Right lobe of liver (tissue), 6 donors: ENCODE results near the gene REM2. TPM values are rescaled to one million over a fixed set of nuclear protein-coding genes. Genes with fewer than 3 reads are reported as not detected.
"Not testable (repeated sequence)": the region's sequence is repeated elsewhere in the genome, so short reads cannot be mapped to it uniquely, and the experiment has no call there.

Experiments
- ATAC-seq, 4 donors: fragments of 200-7000 bp; cut with Tn5 transposase; one replicate each; pipeline ENCODE4 v1.9.1; 2020; ENCODE audit warnings: mild to moderate bottlenecking in 4 of 4, moderate library complexity in 4 of 4
- DNase-seq, 3 donors: peaks; one replicate each; pipeline ENCODE4 v3.0.0-alpha.2; 2020
- H3K27ac ChIP-seq, 3 donors: fragments of 200-600 bp; one replicate each; pipeline ENCODE4 v1.8.0; 2022
- H3K27me3 ChIP-seq, 2 donors: fragments of 200-600 bp; one replicate each; pipeline ENCODE4 v1.8.0; 2022
- H3K36me3 ChIP-seq, 4 donors: fragments of 200-600 bp; sonication (generic) in 1 of 4; one replicate each; pipeline versions ENCODE4 v1.5.1 to v1.8.0; 2017 to 2022; ENCODE audit warnings: control low read depth in 1 of 4
- H3K4me1 ChIP-seq, 4 donors: fragments of 200-600 bp; sonication (generic) in 1 of 4; one replicate each; pipeline versions ENCODE4 v1.5.1 to v1.8.0; 2017 to 2022; ENCODE audit warnings: control low read depth in 1 of 4
- H3K4me3 ChIP-seq, 3 donors: fragments of 200-600 bp; one replicate each; pipeline ENCODE4 v1.8.0; 2022
- H3K9me3 ChIP-seq, 4 donors: fragments of 200-600 bp; sonication (generic) in 1 of 4; one replicate each; pipeline versions ENCODE4 v1.5.1 to v1.8.0; 2017 to 2022; ENCODE audit warnings: control low read depth in 1 of 4
- POLR2A ChIP-seq: fragments of 450-650 bp; IDR thresholded peaks from one replicate; pipeline ENCODE4 v1.6.1; 2017; ENCODE audit warnings: antibody characterized with exemption, mild to moderate bottlenecking
- WGBS: methylation state at CpG from one replicate; pipeline ENCODE4 v1.1.6; 2018; ENCODE audit warnings: low coverage, low lambda C conversion rate; ENCODE audit not compliant: insufficient coverage; ENCODE audit errors: missing lambda C conversion rate; 5-methylcytosine and 5-hydroxymethylcytosine counted together
- intact Hi-C, 2 donors: fragments of 100-400 bp; cut with DNase I; formaldehyde crosslinking; loops; one replicate each; pipeline versions ENCODE4 v1.11.2 to v1.14.1; 2022
- total RNA-seq, 6 experiments: library from RNA; depleted of rRNA in 2 of 6; stranded (reverse); fragments of >200 nt in 2 of 6; fragmentation: NEBNext Ultra II Directional in 3 of 6; extraction: Animal tissue kit (Norgen Biotek cat#: 25700) in 3 of 6; gene quantifications; one replicate each; pipeline versions ENCODE4 v1.1.0 to v1.2.4, GENCODE V29; 2016 to 2023
- TF ChIP-seq, protein P1 (sequence below), 4 donors: fragments of 200-600 bp in 3 of 4; fragments of 450-650 bp in 1 of 4; IDR thresholded peaks; one replicate each; pipeline versions ENCODE4 v1.5.1 to v1.8.0; 2016 to 2022; ENCODE audit warnings: antibody characterized with exemption in 4 of 4, mild to moderate bottlenecking in 2 of 4
- donor health status: DM: no; HTN: yes; CAD: no.
- donor health status: DM: no; HTN: no; CAD: no.
- donor health status: DM: no; HTN: no; CAD: no.
- donor health status: DM: no; HTN: yes; CAD: no.
- donor health status: DM: no; HTN: yes; CAD: no.

REM2 gene
- total RNA-seq, 6 experiments from 2014 or later = 0.10 to 0.12 TPM; not detected in 4

DNA sequence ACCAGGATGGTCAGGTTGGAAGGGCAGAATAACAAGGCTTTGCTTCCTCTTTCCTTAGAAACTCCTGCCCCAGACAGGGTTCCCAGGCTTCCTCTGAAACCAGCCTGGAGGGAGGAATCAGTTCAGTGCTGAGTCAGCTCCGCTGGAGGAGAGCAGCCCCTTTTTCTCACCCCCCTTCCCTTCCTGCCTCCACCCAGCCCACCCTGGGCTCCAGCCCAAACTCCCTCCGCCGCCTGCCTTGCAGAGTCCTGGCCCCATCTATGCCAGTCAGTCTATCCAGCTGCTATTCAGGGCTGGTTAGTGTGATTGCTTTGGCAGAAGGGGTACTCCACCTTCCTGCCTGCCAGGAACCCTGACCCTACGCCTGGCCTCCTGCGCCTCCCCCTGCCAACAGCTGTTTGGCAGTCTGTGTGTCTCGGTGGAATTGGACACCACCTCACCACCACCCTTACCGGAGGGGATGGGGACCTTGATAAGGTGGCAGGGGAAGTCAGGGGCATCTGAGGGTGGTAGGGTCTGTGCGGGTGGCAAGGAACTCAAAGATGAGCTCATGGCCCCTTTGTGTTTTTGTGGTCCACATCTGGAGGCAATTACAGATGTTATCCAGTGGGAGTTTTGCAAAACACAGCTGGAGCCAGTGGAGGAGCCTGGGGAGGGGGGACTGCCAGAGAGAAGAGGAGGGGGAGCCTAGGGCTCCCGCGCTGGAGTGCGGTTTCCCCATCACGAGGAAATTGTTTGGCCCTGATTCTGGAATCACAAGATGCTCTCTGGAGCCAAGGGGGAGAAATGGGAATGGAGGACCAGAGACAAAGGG is 34.5 kb upstream of the REM2 start:
- no peaks in the 10 kb centered on the region for H3K9me3 ChIP-seq
- TF ChIP-seq, protein P1, sequence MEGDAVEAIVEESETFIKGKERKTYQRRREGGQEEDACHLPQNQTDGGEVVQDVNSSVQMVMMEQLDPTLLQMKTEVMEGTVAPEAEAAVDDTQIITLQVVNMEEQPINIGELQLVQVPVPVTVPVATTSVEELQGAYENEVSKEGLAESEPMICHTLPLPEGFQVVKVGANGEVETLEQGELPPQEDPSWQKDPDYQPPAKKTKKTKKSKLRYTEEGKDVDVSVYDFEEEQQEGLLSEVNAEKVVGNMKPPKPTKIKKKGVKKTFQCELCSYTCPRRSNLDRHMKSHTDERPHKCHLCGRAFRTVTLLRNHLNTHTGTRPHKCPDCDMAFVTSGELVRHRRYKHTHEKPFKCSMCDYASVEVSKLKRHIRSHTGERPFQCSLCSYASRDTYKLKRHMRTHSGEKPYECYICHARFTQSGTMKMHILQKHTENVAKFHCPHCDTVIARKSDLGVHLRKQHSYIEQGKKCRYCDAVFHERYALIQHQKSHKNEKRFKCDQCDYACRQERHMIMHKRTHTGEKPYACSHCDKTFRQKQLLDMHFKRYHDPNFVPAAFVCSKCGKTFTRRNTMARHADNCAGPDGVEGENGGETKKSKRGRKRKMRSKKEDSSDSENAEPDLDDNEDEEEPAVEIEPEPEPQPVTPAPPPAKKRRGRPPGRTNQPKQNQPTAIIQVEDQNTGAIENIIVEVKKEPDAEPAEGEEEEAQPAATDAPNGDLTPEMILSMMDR (IDR thresholded peaks at IDR 0.05) = no peak
- TF ChIP-seq POLR2A = no peak
- 51% methylated on average over 9 of the region's 12 CpGs for WGBS
- no peaks in the 10 kb centered on the region for H3K4me1 ChIP-seq
- peaks cover 0 to 8% (median 0%) of the 10 kb centered on the region in 4 donors for H3K36me3 ChIP-seq
- no peak overlapping the region for H3K4me3 ChIP-seq
- no peaks in the 10 kb centered on the region for H3K27me3 ChIP-seq
- ATAC-seq (peak; percentile 8 to 23 (median 12)), DNase-seq (peak in 1 of 3 donors; percentile 59)
- intact Hi-C loops = no loop called here
- H3K27ac ChIP-seq = peak overlapping the region in 1 of 3 donors; percentile 65

DNA sequence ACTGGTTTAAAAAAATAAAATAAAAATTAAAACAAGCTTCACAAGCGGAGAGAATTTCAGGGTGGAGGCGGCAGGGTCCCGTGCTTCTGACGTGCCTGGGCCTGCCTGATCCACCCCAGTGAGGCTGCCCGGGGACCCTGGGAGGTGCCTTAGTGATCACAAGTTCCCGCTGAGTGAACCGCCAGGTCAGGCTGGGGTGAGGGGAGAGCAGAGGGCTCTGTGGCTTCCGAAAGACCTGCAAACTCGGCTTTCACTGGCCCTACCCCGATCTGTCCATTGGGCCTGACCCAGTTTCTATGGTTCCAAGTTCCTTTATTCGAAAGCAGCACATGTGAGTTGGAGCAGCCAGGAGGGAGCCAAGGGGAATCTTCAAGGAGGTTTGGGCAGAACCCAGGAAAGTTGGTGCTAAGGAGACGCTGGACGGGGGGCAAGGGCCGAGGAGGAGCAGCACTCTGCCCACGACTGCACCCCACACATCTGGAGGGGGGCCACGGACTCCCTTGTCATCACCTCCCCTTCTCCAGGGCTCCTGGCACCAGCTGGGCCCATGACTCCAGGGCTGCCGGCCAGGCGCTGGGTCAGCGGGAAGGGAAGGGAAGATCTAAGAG is 33.7 kb upstream of the REM2 start:
- intact Hi-C loops = no loop called here
- no peaks in the 10 kb centered on the region for H3K9me3 ChIP-seq
- H3K4me3 ChIP-seq = no peak overlapping the region
- ATAC-seq (no peak), DNase-seq (peak in 1 of 3 donors; percentile 45)
- WGBS = 76% methylated on average over 7 of the region's 19 CpGs
- peaks cover 0 to 6% (median 0%) of the 10 kb centered on the region in 4 donors for H3K36me3 ChIP-seq
- H3K27me3 ChIP-seq = no peaks in the 10 kb centered on the region
- TF ChIP-seq, protein P1 (IDR thresholded peaks at IDR 0.05) = no peak
- no peak for TF ChIP-seq POLR2A
- peak overlapping the region in 1 of 3 donors; percentile 47 for H3K27ac ChIP-seq
- no peaks in the 10 kb centered on the region for H3K4me1 ChIP-seq

- DNase-seq (peak; percentile 63 to 78 (median 74)), ATAC-seq (peak in 1 of 4 donors; percentile 54)
- Histone ChIP-seq H3K36me3 (no peaks in the 10 kb centered on the region), H3K4me3 (no peak overlapping the region), H3K27me3 (no peaks in the 10 kb centered on the region), H3K27ac (peak overlapping the region in 2 of 3 donors; percentile 21 to 53), H3K4me1 (no peaks in the 10 kb centered on the region), H3K9me3 (no peaks in the 10 kb centered on the region)
- TF ChIP-seq, protein P1 (IDR thresholded peaks at IDR 0.05) = no peak
- TF ChIP-seq POLR2A = no peak
- intact Hi-C loops = no loop called here
- 63% methylated on average over 4 of the region's 9 CpGs for WGBS
Observed at GRCh38 chr14:22850944-22851764, 31.9 kb upstream of the REM2 start.

GRCh38 chr14:22852178-22852577 is 30.8 kb upstream of the REM2 start:
- not testable (repeated sequence) for ATAC-seq
- 80% methylated on average over 12 of the region's 12 CpGs for whole genome bisulfite sequencing
- peak overlapping the region in 2 of 3 donors; percentile 63 to 74 for H3K27ac ChIP-seq

More at GRCh38 chr14:22852178-22852577, 30.8 kb upstream of the REM2 start:
- H3K9me3 ChIP-seq, H3K4me1 ChIP-seq, H3K4me3 ChIP-seq, intact Hi-C loops, DNase-seq, H3K27me3 ChIP-seq, H3K36me3 ChIP-seq: not testable (repeated sequence)
